HS-27A (cell line): ENCODE data around the gene BID.

Experiments
- DNase-seq: peaks from one replicate; pipeline ENCODE4 v3.0.0-alpha.2; 2012; ENCODE audit warnings: low read depth, missing footprints

Gene BID

GRCh38 chr22:17774206-17774925 lies at the start of gene BID:
Gene BID, minus strand, starts transcription at chr22:17774469. Its CDS starts 24,353 bp downstream, at chr22:17750116.
- no peak for DNase-seq

DNA sequence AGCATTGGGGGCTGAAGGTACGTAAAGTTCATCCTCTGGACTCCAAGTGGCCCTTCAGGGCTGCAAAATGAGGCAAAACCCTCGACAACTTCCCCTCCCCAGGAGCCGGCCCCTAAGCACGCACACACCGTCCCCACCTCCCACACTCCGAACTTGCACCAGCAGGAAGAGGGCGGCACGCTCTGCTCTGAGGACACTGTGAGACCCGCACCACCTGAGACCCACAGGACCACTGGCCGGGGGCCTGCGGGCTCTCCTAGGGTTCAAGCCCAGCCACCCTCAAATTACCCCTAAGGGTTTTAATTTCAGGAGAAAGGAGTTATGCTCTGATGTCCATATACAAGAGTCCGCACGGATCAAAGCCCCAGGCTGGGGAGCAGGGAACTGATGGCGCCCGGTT lies 49.7 kb upstream of the BID start:
- no peak for DNase-seq

- no peak for DNase-seq
Observed at GRCh38 chr22:17823226-17823625, 49.0 kb upstream of the BID start.

GRCh38 chr22:17822087-17822486 lies 47.8 kb upstream of the BID start:
- no peak for DNase-seq

- DNase-seq: no peak
Observed at GRCh38 chr22:17820879-17821439, 46.7 kb upstream of the BID start.

- no peak for DNase-seq
Observed at GRCh38 chr22:17818649-17819048, 44.4 kb upstream of the BID start.

DNA sequence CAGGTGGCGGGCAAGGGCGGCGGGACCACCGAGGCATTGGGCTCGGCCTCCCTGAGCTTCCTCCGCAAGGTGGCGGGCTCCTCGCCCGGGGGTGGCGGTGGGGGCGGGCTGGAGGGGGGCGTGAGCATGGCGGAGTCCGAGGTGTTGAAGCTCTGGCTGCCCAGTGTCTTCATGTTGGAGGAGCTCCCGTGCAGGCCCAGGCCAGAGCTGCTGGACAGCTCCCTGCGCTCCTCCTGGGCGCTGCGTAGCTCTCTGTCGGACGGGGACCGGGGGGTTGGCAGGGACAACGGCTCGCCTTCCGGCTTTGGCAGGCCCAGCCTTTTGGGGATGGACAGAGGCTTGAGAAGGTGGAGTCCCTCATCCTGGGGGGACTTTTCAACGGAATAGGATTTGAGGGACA lies 43.9 kb upstream of the BID start:
- DNase-seq: no peak

- DNase-seq: no peak
Observed at GRCh38 chr22:17817511-17818065, 43.3 kb upstream of the BID start.

DNA sequence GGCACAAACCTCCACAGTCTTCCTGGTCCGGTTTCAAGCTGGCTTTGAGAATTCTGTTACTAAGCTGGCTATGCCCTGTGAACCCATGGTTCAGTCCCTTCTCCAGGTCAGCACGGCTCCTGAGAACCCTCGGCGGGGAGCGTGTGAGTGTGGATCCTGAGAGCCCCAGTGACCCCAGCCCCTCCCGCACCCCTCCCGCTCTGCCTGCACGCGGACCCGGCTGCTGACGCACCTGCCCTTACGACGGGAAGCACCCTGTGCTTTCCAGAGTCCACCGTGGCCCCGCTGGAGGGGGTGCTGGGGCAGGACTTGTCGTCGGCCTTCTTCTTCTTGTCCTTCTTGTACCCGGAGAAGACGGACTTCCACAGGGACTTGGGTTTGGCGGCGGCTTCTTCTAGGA lies 42.8 kb upstream of the BID start:
- DNase-seq: no peak

- DNase-seq: no peak
Observed at GRCh38 chr22:17816649-17817048, 42.4 kb upstream of the BID start.

DNA sequence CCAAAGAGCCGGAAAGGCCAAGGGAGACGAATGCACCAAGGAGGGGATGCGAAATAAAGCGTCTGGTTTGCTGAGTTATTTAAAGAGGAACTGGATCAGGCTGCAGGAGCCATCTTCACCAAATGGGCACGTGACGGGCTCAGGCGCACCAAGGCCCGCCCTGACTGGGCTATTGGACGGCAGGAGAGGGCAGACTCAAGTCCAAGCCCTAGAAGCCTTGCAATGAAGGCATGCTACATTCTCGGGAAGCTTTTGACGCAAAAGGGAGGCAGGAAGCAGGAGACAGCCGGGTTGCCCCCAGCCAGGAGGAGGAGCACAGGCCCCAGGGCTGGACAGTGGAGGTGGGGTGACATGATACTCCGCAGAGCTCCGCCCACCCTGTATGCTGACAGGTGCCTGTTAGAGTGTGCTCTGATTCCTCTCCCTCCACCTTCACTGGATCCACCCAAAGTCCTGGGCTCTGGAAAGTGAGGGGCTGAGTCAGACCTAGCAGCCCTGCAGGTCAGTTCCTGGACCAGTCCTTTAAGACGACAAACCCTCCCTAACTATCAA lies 41.5 kb upstream of the BID start:
- DNase-seq: no peak

DNA sequence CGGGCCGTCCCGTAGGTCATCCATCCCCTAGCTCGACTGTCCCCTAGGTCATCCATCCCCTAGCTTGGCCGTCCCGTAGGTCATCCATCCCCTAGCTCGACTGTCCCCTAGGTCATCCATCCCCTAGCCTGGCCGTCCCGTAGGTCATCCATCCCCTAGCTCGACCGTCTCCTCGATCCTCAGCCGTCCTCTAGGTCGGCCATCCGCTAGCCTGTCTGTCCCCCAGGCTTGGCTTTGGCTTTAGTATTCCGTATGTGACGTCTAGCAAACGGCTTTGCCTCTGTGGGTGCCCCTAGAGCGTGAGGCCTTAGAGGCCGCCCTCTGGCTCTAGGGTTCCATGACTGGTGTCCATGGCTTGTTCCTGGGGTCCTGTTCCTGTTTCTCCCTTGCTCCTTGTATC lies 40.6 kb upstream of the BID start:
- DNase-seq: no peak

GRCh38 chr22:17814084-17814483 lies 39.8 kb upstream of the BID start:
- DNase-seq: no peak

DNA sequence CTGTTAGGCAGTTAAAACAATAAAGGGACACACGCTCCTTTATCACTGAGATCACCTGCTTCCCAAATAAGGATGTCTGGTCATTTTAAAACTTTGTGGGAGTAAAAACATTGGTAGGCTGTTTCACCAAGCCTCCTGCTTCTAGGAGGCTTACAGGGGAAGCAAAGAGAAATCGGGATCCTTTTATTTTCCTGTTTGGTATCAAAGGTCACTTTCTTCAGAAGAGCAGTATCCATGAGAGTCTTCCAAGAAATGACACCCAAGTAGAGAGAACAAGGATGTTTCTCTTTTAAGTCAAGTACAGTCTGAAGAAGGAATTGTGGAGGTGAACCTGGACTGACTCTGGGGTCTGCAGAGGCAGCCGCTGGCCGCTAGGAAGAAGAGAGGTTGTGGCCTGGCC lies 36.9 kb upstream of the BID start:
- no peak for DNase-seq

DNA sequence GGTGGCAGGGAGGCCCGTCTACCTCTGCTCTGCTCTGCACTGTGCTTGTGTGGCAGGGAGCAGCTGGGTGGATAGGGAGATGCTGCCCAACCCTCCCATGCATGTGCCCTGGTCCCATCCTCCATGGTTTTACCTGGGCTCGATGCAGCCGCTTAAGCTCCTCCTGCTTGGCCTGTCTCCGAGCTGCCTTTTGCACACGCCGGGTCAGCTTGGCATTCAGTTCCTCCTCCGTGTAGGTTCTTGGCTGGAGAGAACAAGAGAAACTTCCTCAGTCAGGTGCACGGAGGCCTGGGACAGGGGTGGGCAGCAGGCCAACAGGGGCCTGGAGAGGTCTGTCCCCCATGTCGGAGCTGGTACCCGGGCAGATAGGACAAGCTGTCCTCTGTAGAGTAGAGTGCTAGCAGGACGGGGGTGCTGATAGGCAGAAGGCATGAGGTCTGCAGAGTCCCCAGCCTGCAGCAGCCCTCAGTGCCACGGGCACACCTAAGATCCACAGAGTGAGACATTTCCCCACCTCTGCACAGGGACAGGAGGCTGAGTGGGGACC lies 36.4 kb upstream of the BID start:
- DNase-seq: no peak

DNA sequence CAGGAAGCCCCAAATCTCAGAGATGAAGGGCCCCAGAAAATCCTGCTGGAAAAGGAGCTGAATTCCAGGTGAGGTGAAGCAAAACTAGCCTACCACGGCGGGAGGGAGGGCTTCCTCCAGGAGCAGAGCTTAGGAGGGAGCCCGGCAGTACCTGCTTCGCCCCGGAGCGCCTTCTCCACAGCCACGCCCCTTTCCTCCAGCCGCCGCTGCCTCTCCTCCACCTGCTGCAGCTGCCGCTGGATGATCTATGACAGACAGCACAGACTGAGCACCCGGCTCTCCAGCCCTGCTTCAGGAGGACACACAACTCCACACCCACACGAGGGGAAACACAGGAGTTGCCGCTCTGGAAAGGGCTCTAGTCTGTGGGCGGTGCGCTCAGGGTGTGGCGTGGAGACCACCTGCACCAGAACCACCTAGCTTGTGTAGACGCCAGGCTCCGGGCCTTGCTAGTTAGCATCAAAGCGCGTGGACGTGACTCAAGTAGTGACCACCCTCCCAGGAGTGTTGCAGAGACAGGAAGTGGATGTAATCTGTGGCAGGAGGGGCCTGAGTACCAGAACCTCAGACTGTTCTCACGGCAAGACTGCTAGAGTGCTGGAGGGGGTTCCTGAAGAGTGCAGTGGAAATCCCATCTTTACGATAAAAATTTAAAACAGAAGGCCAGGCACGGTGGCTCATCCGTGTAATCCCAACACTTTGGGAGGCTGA lies 34.6 kb upstream of the BID start:
- no peak for DNase-seq

- no peak for DNase-seq
Observed at GRCh38 chr22:17807578-17808410, 33.5 kb upstream of the BID start.

GRCh38 chr22:17807086-17807485 lies 32.8 kb upstream of the BID start:
- no peak for DNase-seq

DNA sequence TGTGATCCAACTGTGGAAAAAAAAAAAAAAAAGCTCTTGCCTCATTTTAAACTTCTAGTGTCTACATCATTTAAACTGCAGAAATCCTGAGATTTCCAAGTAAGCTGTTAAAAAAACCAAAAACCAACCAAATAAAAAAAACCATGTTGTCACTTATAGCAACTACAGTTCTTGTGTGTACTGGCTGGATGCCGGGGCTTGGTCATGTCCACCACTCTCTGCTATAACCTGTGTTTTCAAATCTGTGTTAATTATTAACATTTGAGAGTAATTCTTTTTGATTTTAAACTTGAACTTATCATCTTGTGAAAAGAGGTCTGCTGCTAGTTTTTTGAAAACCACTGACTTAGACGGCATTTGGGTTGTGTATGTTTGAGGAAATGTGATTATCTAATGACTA lies 32.2 kb upstream of the BID start:
- DNase-seq: no peak

DNA sequence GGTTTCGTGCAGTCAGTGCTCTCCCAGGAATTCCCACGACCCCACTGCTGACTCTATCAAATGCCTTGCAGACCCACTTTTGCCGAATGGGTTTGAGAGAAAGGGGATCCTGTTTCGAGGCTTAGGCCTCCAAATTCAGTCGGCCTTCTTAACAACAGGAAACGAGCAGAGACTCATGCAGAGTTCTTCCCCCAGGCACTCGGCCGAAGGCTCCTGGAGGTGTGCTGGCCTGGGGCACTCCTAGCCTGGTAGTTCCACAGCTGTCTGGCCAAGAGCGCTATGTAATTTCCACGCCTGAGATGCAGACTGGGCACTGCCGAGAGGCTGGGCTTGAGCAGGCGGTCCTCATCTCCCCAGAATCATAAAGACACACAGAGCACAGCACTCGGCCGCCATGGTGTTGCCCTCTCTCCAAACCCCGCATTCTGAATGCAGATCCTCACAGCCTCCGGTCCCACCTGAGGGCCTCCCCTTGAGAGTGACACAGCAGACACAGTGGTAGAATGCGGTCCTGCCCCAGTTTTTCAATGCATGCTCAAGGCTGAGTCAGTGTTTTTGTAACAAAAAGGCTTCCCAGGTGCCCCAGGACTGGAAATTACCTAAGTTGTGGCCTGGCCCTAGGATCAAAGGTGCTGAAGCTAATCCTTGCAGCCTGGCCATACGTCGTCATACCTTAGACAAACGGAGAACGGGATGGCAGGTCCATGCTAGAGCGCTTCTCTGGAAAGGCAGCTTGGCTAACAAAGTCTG lies 30.2 kb upstream of the BID start:
- no peak for DNase-seq
